ENCODE data around the gene CEP295NL.

DNA sequence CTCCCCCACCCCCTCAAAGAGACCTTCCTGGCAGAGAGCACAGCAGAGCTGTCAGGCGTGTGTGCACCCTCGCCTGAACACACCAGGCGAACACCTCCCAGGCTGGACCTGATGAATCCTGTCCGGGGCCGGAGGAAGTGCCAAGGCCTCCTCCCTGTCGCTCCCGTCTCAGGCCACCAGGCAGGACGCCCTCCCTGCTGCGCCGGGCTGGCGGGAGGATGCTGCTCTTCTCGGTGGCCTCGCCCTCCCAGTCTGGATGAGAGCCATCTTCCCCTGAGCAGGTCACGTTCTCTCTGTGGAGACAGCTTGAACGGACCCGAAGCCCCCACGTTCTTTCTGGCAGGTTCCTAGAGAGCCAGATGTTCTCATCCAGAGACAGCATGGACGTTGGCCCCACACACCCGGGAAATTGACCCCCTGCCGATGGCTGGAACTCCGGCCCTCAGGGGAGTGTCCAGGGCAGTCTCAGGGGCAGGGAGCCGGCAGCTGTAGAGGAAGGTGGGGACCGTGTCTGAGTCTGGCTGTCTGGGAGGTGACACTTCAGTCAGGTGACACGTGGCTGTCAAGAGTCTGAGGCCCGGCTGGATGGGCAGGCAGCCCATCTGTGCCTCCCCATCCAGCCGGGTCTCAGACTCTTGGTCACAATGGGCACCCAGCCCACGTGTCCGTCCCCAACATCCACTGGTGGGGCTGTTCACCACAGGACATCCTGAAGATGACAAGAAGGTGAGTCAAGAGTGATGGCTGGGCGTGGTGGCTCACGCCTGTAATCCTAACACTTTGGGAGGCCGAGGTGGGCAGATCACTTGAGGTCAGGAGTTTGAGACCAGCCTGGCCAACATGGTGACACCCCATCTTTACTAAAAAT, 27.1 kb upstream of the CEP295NL start:
- TF ChIP-seq, protein P1, sequence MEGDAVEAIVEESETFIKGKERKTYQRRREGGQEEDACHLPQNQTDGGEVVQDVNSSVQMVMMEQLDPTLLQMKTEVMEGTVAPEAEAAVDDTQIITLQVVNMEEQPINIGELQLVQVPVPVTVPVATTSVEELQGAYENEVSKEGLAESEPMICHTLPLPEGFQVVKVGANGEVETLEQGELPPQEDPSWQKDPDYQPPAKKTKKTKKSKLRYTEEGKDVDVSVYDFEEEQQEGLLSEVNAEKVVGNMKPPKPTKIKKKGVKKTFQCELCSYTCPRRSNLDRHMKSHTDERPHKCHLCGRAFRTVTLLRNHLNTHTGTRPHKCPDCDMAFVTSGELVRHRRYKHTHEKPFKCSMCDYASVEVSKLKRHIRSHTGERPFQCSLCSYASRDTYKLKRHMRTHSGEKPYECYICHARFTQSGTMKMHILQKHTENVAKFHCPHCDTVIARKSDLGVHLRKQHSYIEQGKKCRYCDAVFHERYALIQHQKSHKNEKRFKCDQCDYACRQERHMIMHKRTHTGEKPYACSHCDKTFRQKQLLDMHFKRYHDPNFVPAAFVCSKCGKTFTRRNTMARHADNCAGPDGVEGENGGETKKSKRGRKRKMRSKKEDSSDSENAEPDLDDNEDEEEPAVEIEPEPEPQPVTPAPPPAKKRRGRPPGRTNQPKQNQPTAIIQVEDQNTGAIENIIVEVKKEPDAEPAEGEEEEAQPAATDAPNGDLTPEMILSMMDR (IDR thresholded peaks at IDR 0.05 in 2 of 3, conservative IDR thresholded peaks at IDR 0.05 in 1 of 3; ENCODE audit: borderline replicate concordance in 1 of 3, insufficient read depth in 1 of 3, low read depth in 2 of 3, low read length in 2 of 3) = no peak
- TF ChIP-seq POLR2AphosphoS5 (IDR thresholded peaks at IDR 0.05; ENCODE audit: low read depth, low read length) = no peak
- TF ChIP-seq POLR2A (IDR thresholded peaks at IDR 0.05; ENCODE audit: borderline replicate concordance, extremely low read depth, insufficient read depth, insufficient read length) = no peak
- TF ChIP-seq JUND (IDR thresholded peaks at IDR 0.05) = no peak
- no peak for TF ChIP-seq ZFX (IDR thresholded peaks at IDR 0.05)
- TF ChIP-seq SP1 (IDR thresholded peaks at IDR 0.05; ENCODE audit: low read depth) = no peak
- TF ChIP-seq EZH2 (IDR thresholded peaks at IDR 0.05) = no peak

Data from HCT116 (cell line).